Suppressor macrophage (primary cell): ENCODE data around the gene C5.
A peak's percentile ranks its signal among the peaks of the same experiment; 100 is the strongest.
"Not testable (repeated sequence)": the region's sequence is repeated elsewhere in the genome, so short reads cannot be mapped to it uniquely, and the experiment has no call there.

ENCODE experiments used
- DNase-seq, 4 experiments: peaks; one replicate each; pipeline ENCODE4 v3.0.0-alpha.2; 2020 to 2022

Gene C5

DNA sequence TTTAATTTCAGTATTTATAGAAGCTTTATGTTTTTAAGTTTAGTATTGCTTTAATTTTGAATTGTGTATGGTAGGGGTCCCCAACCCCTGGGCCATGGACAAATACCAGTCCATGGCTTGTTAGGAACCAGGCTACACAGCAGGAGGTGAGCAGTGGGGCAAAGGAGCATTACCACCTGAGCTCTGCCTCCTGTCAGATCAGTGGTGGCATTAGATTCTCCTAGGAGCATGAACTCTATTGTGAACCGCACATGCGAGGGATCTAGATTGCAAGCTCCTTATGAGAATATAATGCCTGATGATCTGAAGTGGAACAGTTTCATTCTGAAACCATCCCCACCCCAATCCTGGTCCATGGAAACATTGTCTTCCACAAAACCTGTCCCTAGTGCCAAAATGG is 1.9 kb downstream of the C5 start:
- DNase-seq: no peak

DNA sequence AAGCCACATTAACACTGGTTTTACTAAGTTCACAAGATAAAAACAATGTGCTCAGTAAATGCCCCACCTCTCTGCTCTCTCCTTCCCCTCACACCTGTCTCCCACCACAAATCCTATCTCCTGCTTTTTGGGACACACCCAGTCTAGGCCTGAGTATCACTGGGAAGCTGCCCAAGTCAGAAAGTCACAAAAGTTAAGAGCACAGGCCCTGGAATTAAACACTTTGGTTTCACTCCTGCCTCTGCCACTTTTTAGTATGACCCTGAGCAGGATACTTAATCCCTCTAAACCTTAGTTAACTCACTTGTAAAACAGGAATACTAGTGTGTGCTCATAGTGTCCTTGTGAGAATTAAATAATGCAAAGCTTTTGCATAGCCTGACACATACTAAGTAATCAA is 11.3 kb downstream of the C5 start:
- no peak for DNase-seq

DNA sequence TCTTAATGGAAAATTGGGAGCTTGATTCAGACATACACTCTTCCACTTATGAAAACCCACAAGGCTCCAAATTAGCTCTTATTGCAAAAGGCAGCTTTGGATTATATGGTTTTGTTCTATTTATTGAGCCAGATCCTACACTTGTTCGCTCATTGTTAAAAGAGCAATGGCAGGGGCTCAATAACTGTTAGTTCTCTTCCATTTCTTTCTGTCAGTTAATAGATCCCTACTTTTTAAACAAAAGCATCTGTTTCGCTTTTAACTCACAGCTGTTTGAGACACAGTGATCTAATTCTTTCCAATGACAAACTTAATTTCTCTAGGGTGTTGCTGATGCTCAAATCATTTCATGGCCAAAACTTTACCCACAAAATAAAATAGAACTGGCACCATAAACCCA is 11.7 kb downstream of the C5 start:
- DNase-seq: no peak

DNA sequence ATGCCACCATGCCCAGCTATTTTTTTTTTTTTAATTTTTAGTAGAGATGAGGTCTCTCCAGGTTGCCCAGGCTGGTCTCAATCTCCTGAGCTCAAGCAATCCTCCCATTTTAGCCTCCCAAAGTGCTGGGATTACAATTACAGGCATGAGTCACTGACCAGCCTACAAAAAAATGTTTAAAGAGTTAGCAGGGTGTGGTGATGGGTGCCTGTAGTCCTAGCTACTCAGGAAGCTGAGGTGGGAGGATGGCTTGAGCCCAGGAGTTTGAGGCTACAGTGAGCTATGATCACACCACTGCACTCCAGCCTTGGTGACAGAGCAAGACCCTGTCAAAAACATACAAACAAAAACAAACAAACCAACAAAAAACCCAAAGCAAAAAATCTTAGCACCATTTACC is 14.4 kb downstream of the C5 start:
- not testable (repeated sequence) for DNase-seq

DNA sequence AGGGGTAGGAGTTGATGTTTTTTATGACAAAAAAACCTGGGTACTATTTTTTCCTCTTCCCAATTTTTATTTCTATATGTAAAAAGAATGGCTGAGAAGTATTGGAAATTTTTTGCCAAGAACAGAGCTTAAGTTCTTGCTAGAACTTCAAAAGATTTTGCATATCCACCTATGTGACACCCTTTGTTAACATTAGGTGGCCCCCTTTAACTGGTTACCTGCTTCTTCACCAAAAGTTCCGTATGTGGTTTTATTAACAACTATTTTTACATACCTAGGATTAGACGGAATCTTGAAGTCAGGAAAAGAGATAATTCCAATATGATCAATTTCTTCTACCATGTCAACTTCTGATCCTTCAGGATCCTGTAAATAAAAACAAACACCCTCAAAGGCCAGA is 15.5 kb downstream of the C5 start:
- no peak for DNase-seq

DNA sequence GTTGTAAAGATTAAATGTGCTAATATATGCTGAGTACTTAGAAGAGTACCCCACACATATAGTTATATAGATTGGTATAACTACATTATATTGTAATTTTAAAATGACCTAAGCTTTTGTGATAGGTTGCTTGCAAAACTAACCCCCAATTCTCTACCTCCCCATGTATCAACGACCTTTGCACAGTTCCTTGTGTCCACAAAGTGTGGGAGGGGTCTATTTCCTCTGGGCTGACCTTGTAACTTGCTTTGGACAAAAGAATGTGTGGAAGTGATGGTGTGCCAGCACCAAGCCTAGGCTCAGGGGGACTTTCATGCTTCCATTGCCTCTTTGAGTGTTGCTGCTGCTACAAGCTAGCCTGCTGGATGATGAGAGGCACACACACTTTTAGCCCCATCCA is 20.6 kb downstream of the C5 start:
- DNase-seq: no peak

DNA sequence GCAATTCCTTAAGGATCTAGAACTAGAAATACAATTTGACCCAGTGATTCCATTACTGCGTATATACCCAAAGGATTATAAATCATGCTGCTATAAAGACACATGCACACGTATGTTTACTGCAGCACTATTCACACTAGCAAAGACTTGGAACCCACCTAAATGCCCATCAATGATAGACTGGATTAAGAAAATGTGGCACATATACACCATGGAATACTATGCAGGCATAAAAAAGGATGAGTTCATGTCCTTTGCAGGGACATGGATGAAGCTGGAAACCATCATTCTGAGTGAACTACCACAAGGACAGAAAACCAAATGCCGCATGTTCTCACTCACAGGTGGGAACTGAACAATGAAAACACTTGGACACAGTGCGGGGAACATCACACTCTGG is 21.8 kb downstream of the C5 start:
- not testable (repeated sequence) for DNase-seq

DNA sequence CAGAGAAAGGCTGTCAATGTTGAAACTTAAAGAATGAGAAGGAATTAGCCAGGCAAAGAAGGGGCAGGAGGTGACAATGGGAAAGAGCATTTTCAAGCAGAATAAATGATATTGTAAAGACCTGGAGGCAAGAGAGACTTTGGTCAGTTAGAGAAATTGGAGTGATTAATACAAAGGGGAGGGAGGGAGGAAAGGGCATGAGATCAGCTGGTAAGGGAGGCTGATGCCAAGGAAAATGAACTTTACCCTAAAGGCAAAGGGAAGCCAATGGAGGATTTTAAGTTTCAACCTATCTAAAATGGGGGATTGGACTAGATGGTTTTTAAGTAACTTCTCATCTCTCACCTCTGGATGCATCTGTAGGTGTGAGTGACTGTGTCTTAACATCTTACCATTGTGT is 23.3 kb downstream of the C5 start:
- DNase-seq: no peak

DNA sequence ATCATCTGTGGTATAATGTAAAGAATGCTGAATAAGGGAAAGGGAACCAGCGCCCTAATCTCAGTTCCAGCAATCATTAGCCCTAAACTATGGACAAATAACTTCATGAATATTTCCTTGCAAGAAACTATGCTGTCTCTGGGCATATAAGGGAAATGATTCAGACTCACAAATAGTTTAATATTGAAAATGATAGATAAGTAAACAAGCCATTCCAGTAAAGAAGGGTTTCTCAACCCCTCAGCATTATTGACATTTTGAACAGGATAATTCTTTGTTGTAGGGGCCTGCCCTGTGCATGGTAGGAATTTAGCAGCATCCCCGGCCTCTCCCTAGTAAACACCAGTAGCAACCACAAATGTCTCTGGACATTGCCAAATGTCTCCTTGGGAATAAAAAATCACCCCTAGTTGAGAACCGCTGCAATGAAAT is 23.8 kb downstream of the C5 start:
- no peak for DNase-seq

DNA sequence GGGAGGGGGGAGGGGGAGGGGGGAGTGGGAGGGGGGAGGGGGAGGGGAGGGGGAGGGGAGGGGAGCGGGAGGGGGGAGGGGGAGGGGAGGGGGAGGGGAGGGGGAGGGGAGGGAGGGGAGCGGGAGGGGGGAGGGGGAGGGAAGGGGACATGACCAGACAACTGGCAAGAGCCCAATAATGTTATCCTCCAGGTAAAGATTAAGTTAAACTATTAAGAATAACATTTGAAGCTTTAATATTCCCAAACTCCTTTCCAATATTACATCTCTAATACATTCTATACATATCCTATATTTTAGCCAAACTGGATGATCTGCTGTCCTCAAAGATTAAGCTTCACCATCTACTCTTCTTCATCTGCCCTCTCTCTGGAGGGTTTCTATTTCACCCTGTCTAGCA is 25.8 kb downstream of the C5 start:
- no peak for DNase-seq

DNA sequence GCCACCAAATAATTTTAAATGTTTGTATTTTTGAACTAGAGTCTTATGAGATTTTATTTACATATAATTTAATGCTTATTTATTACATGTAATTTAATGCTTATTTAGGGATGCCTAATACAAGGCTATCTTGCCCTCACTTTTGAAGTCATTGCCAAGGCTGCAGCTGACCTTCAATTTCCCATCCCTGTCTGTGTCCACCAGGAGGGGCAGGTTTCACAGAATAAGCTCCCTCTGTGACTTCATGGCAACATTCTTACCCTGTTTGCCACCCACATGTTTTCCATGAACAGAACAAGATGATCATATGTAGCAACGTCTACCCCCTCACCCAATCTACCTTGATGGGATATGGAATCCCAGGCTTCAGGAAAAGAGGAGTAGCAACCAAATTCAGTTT is 27.0 kb downstream of the C5 start:
- peak in 3 of 4 experiments; percentile 5 to 30 (median 26) for DNase-seq

DNA sequence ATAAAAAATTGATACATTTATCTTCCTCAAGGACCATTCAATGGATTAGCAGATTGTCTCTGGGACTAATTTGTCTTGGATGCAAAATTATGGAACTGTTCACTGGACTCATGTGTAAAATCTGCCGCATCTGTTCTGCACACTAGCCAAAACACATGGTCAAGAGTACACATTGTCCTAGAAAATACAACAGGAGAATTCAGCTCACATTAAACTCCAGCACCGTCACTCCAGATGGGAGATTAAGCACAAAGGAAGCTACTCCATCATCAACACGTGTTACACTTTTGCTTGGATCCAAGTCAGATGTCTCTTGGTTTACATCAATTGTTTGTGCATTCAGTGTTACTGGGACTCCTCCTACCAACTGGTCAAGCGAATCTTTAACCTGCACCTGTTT is 28.8 kb downstream of the C5 start:
- no peak for DNase-seq

DNA sequence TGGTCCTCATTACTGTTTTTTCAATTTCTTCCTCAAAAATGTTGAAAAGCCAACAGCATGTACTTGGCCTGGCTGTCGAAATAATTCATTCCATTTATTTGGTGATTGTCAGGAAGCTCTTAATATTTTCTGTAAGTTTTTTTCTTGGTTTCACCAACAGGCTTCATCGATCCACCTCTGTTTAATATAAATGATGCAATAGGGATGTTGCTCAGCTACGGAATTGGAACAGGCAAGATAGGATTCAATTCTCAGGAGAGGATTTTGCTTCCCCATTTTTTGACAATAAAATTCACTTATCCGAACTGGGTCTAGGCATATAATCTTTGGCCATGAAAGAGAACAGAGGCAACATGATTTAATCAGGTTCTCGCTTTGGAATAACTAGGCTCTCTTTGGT is 30.8 kb downstream of the C5 start:
- no peak for DNase-seq

DNA sequence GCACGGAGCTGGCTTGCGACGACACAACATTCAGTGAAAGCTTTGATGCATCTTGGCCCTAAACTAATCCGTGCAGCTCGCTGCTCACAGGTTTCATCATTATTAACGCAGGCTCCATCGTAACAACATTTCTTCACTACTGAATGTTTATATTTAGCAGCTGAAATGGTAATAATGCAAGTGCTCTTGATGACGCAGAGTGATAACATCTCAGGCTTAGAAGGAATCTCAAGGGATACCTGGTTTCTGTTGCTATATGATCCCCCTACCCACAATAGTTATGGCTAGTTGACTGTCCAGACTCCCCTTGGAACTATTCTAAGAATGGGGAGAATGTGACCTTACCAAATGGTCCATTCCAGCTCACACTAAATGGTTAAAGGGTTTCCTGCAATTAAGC is 36.2 kb downstream of the C5 start:
- no peak for DNase-seq

DNA sequence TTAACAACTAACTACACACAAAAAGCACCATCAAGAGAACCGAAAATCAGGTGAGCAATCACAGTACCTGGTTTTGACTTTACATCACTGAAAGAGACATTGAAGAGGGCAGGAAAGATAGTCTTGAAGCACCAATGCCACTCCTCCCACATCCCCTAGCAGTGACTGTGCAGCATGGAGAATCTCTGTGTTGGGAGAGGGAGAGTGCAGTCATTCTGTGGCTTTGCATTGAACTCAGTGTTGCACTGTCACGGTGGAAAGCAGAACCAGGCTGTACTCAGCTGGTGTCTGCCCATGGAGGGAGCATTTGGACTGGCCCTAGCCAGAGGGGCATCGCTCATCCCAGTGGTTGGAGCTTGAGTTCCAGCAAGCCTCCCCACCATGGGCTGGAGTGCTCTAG is 40.4 kb downstream of the C5 start:
- peak in 3 of 4 experiments; percentile 20 to 26 (median 21) for DNase-seq

DNA sequence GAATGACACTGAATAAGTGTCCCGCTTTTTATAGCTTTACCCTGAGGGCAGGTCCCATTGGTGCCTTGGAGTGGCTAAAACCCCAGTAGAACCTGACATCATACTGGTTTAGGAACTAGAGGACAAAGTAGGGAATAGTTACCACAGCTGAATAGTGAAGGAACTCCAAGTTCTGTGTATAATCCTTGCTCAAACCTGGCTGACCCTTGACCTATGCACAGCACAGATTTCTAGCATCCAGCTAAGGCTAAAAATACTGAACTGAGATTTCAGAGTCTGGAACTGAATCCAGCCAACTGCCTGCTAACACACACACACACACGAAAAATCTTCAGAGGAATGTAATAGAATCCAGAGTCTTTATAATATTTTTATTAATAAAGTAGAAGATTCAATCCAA is 50.8 kb downstream of the C5 start:
- DNase-seq: no peak

DNA sequence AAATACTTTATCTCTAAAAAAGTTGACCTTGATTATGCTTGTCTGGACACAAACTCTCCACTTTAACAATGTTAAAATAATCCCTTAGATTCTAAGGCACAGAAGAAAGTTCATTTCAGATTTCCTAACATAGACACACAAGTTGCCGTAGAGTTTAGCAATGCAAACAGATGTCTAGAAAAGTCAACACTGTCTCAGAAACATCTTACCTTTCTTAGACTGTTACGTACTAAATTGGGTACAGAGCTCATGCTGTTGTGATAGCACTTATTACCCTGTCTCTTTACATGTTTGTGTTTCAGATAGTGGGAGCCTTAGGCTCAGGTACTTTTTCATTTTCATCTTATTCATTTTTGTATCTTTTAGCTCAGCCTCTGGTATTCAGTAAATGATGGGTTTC is 52.0 kb downstream of the C5 start:
- no peak for DNase-seq

DNA sequence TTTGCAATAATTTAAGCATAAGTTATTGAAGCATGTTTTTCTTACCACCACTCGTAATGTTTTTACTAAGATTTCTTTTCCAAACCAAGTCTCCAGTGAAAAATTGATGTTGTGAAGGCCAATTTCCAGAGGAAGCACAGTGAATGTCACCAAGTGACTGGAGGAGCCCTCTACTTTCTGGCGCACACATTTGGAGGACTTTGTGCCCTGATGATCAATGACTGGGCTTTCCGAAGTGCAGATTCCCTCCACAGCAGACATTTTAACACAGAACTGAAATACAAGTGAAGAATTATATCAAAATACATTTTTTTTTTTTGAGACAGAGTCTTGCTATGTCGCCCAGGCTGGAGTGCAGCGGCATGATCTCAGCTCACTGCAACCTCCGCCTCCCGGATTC is 52.6 kb downstream of the C5 start:
- no peak for DNase-seq

DNA sequence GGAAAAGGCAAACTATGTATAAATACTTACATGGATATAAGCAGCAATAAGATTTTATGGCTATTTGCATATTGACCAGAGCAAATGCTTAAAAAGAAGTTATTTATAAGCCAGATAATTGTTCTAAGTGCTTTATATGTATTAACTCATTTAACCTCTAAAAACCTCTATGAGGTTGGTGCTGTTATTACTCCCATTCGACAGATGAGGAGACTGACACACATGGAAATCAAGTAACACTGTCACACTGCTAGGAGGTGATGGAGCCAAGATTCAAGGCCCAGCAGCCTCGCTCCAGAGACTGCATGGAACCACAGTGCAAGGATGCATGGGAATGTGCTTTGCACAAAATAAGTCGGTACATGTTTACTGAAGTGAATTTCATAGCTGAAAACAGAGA is 53.7 kb downstream of the C5 start:
- DNase-seq: no peak

DNA sequence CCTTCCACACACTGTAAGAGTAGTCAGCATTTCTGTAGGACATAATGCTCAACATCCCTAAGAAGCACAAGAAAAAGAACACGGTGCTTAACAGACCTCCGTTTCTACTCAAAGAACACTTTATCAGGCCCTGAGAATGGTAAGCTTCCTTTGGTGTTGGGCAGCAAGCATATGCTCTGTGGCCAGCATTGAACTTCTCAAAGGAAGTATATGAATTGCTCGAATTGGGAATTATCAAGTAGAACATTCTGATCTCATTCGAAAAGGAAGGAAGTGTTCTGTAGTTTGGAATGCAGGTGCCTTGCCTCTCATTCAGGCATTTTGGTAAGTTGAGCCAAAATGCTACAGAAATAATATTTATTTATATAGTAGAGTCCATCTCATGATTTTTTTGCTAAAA is 61.0 kb downstream of the C5 start:
- DNase-seq: no peak

DNA sequence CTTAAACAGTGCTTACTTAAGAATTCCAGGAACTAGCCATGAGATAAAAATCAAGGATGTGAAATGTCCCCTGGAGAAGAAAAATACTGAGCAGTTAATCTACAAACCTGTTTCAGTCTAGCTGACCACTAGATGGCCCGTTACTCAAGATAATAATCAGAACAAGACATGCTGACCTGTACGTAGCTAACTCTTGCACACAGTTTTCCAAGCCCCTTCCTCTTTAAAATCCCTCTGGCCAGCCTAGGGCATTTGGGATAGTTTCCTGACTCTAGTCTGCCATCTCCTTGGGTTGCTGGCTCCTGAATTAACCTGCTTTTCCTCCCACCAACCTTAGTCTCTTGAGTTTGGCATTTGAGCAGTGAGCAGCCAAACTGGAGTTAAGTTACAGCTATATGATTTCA is 64.3 kb downstream of the C5 start:
- peak; percentile 19 to 65 (median 41) for DNase-seq

DNA sequence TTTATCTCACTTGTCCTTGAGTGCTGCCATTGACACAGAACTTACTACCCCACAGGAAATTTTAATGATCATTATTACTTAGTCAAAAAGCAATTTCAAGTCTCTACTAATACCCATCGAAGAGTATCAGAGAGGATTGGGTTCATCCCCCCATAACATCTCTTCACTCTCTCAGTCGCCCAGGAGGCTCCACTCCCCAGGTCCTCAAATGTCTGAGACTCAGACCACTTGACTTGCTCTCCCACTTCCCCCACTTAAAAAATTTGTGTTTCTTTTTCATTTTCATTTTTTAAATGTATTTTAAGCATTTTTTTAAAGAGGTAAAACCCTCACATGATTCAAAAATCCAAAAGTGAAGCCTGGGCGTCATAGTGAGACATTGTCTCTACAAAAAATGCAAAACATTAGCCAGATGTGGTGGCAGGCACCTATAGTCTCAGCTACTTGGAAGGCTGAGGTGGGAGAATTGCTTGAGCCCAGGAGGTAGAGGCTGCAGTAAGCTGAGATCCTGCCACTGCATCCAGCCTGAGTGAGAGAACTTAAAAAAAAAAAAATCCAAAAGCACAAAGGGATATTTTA is 66.7 kb downstream of the C5 start:
- no peak for DNase-seq

DNA sequence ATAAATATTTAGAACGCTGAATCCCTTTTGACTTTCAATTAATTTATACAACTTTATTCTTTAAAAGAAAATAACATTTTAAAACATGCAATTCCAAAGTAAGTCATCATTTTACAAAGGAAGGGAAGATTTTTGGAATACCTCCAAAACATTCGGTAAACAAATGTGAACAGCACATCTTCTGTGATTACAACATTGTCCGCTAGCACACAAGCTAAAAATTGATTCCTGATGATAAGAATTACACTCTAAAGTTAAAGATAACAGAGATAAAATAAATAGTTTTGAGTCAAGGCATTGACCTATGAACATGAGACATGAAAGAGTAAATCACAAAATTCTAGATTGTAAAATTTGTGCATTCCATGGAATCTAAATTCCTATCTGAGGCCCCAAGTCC is 67.2 kb downstream of the C5 start:
- no peak for DNase-seq

DNA sequence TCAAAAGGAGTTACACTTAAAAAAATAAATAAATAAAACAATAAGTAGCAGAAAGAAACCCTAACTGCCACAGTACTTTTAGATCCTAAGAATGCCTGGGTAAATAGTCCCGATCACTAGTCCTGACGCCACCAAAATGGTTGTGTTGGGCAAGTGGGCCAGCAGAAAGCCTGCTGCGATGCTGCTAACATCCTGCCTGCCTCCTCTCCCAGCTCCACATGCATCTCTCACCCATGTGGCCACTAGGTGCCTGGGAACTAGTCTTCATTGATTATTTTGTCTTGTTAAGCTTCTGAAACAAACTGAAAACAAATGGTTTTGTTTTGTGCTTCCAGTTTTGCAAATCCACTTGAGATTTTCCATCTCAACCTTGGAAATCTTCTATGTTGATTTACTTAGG is 69.1 kb downstream of the C5 start:
- no peak for DNase-seq

DNA sequence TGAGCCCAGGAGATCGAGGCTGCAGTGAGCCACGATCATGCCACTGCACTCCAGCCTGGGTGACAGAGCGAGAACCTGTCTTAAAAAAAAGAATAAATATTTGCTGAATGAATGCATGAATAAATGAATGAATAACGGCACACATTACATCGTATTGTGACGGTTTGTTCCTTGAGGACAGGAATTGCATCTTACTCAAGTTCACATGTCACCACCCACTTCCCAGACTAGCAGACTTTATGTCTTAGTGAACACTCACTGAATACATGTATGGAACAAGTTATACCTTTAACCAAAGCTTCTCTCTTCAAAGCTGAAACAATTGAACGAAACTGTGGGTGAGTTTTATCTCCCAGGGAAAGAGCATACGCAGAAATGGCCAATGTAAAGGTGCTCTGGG is 70.3 kb downstream of the C5 start:
- no peak for DNase-seq

DNA sequence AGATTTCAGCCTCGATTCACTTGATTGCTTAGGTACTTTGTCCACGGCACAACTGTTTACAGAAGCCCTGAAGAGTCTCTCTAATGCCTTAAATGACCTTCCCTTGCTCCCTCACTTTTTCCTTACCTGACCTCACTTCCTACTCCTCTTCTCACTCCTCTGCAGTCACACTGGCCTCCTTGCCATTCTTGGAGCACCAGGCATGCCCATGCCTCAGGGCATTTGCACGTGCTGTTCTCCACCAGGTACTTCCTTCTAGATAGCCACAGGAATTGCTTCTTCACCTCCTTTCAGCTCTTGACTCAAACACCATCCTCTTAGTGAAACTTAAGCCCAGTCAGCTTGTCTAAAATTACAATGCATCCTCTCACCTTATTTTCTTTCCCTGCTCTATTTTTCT is 71.1 kb downstream of the C5 start:
- DNase-seq: no peak
